ENCODE results near the gene MAML1. TPM values are rescaled to one million over a fixed set of nuclear protein-coding genes. Genes with fewer than 3 reads are reported as not detected.

MAML1 gene
- total RNA-seq, 3 donors from 2014 or later (not counting 1 experiment from before 2014, with no cell fraction given), result 28.8 to 45.4 (median 37.6) TPM

DNA sequence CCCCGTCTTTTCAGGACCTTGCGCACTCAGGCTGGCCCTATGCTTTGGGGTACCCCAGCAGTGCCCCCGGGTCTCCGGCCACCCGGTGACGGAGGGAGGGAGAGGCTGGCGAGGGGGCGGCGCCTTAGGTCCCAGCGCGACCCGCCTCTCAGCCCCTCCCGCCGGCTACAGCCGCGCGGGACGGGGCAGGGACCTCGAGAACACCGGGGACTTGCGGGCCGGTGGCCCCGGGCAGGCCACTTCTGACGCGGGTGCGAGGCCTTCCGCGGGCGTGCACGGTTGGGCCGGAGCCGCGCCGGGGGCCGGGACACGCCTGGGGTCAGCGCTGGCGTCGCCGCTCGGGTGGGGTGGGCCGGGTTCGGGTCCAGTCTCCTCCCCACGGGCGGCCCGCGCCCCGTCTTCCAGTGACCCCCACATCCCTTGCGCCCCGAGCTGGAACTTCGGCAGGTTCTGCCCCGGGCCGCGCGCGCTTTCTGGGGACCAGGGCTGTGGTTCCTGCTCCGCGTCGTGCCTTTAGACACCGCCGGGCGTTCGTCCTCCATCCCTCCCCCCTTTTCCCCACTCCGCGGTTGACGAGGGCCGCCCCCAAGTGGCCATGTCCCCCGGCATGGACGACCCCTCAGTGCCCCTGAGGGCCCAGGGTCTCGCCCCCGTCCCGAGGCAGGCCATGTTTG is 84.3 kb downstream of the MAML1 start:
- no peaks in the 10 kb centered on the region for H3K9me3 ChIP-seq (ENCODE audit: control insufficient read depth, insufficient read depth, low read length)
- ATAC-seq (no peak), DNase-seq (no peak)
- Mint-ChIP-seq H3K4me3 (peak overlapping the region; percentile 66), H3K36me3 (no peaks in the 10 kb centered on the region), H3K27me3 (ENCODE audit: low read depth in 2 of 2) (peaks cover 0 to 3% of the 10 kb centered on the region in 2 donors), H3K4me1 (peaks cover 15 to 33% of the 10 kb centered on the region in 2 donors), H3K9me3 (no peaks in the 10 kb centered on the region), H3K27ac (peak overlapping the region; percentile 97 to 98)
- no peaks in the 10 kb centered on the region for H3K27me3 ChIP-seq (ENCODE audit: control insufficient read depth, insufficient read depth, low read length)
- no peak overlapping the region for H3K27ac ChIP-seq (ENCODE audit: low read length)
- no peak overlapping the region for H3K4me3 ChIP-seq (ENCODE audit: low read length)
- TF ChIP-seq, protein P1, sequence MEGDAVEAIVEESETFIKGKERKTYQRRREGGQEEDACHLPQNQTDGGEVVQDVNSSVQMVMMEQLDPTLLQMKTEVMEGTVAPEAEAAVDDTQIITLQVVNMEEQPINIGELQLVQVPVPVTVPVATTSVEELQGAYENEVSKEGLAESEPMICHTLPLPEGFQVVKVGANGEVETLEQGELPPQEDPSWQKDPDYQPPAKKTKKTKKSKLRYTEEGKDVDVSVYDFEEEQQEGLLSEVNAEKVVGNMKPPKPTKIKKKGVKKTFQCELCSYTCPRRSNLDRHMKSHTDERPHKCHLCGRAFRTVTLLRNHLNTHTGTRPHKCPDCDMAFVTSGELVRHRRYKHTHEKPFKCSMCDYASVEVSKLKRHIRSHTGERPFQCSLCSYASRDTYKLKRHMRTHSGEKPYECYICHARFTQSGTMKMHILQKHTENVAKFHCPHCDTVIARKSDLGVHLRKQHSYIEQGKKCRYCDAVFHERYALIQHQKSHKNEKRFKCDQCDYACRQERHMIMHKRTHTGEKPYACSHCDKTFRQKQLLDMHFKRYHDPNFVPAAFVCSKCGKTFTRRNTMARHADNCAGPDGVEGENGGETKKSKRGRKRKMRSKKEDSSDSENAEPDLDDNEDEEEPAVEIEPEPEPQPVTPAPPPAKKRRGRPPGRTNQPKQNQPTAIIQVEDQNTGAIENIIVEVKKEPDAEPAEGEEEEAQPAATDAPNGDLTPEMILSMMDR (IDR thresholded peaks at IDR 0.05), result no peak
- peaks cover 44% of the 10 kb centered on the region for H3K4me1 ChIP-seq (ENCODE audit: control insufficient read depth, insufficient read depth, low read length)
- WGBS (ENCODE audit: insufficient coverage), result 4% methylated on average over 72 of the region's 72 CpGs
- intact Hi-C loops (cut with micrococcal nuclease), result no loop called here
- no peaks in the 10 kb centered on the region for H3K36me3 ChIP-seq (ENCODE audit: control insufficient read depth, insufficient read depth, low read length)

DNA sequence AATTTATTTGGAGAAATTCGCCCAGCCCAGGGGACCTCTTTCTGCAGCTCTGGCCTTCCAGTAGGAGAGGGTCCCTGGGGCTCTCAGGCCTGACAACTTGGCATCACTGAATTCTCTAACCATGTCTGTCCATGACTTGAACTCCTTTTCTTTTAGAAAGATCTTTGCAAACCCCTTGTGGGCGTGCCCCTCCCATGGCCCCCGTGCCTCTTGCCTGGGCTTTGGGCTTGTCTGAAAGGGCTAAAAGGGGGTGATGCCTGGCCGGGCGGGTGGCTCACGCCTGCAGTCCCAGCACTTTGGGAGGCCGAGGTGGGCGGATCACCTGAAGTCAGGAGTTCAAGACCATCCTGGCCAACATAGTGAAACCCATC is 84.8 kb downstream of the MAML1 start:
- peaks cover 49% of the 10 kb centered on the region for H3K4me1 ChIP-seq (ENCODE audit: control insufficient read depth, insufficient read depth, low read length)
- H3K4me3 Mint-ChIP-seq, result peak overlapping the region; percentile 66
- TF ChIP-seq, protein P1 (IDR thresholded peaks at IDR 0.05), result no peak

DNA sequence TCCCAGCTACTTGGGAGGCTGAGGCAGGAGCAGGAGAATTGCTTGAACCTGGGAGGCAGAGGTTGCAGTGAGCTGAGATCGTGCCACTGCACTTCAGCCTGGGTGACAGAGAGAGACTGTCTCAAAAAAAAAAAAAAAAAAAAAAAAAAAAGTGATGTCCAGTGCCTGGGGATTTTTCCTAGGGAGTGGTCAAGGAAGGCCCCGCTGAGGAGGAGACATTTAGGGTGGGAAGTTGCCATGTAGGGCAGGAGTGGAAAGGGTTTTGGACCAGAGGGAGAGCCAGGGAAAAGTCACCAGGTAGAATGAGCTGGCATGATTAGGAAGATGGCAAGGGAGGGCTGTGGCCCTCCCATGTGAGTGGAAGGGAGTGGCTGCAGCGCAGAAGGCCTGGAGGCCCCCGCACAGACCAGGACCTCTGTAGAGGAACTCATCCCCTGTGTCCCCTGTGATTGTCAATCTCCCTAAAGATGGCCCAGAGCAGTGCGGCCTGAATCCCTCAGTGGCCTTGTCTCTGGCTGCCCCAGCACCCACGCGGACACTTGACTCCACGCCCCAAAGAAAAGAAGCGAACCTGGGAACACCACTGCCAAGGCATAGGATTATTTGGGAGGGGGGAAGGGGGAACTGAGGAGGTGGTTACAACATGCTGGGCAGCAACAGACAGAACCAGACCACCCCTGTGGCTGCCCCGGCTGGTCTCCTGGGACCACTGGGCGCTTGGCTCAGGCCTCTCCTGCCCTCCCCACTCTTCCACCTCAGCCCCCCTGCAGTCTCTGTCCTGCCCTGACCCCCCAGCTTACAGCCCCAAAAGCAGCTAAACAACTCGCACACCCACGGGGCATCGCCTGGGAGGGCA is 85.5 kb downstream of the MAML1 start:
- peaks cover 56% of the 10 kb centered on the region for H3K4me1 ChIP-seq (ENCODE audit: control insufficient read depth, insufficient read depth, low read length)
- peaks cover 0 to 3% of the 10 kb centered on the region in 2 donors for H3K27me3 Mint-ChIP-seq (ENCODE audit: low read depth in 2 of 2)

More for the DNA sequence above, 84.8 kb downstream of the MAML1 start:
- H3K27ac ChIP-seq (ENCODE audit: low read length), result no peak overlapping the region
- Mint-ChIP-seq H3K4me1 (peaks cover 20 to 38% of the 10 kb centered on the region in 2 donors), H3K36me3 (no peaks in the 10 kb centered on the region), H3K27ac (peak overlapping the region; percentile 97 to 98), H3K9me3 (no peaks in the 10 kb centered on the region), H3K27me3 (ENCODE audit: low read depth in 2 of 2) (peaks cover 0 to 3% of the 10 kb centered on the region in 2 donors)
- 91% methylated on average over 8 of the region's 8 CpGs for WGBS (ENCODE audit: insufficient coverage)
- H3K36me3 ChIP-seq (ENCODE audit: control insufficient read depth, insufficient read depth, low read length), result no peaks in the 10 kb centered on the region
- ATAC-seq (no peak), DNase-seq (no peak)
- no peaks in the 10 kb centered on the region for H3K9me3 ChIP-seq (ENCODE audit: control insufficient read depth, insufficient read depth, low read length)
- H3K4me3 ChIP-seq (ENCODE audit: low read length), result no peak overlapping the region
- intact Hi-C loops (cut with micrococcal nuclease), result no loop called here
- no peaks in the 10 kb centered on the region for H3K27me3 ChIP-seq (ENCODE audit: control insufficient read depth, insufficient read depth, low read length)

More for the DNA sequence above, 85.5 kb downstream of the MAML1 start:
- H3K9me3 Mint-ChIP-seq, result no peaks in the 10 kb centered on the region
- peaks cover 2% of the 10 kb centered on the region for H3K36me3 ChIP-seq (ENCODE audit: control insufficient read depth, insufficient read depth, low read length)
- H3K4me3 Mint-ChIP-seq, result peak overlapping the region; percentile 88
- WGBS (ENCODE audit: insufficient coverage), result 86% methylated on average over 14 of the region's 14 CpGs
- no peak for DNase-seq
- no peak for ATAC-seq
- H3K9me3 ChIP-seq (ENCODE audit: control insufficient read depth, insufficient read depth, low read length), result no peaks in the 10 kb centered on the region
- H3K27ac Mint-ChIP-seq, result peak overlapping the region; percentile 97 to 98
- peak overlapping the region; percentile 100 for H3K27ac ChIP-seq (ENCODE audit: low read length)
- intact Hi-C loops (cut with micrococcal nuclease), result no loop called here
- no peaks in the 10 kb centered on the region for H3K27me3 ChIP-seq (ENCODE audit: control insufficient read depth, insufficient read depth, low read length)
- no peaks in the 10 kb centered on the region for H3K36me3 Mint-ChIP-seq
- TF ChIP-seq, protein P1 (IDR thresholded peaks at IDR 0.05), result no peak
- H3K4me1 Mint-ChIP-seq, result peaks cover 27 to 44% of the 10 kb centered on the region in 2 donors
- peak overlapping the region; percentile 50 for H3K4me3 ChIP-seq (ENCODE audit: low read length)
